SW480 (cell line): ENCODE data around the gene PTGES2.

Source experiments
- DNase-seq: peaks from one replicate; pipeline ENCODE4 v3.0.0-alpha.2; 2016; ENCODE audit warnings: low spot score

The PTGES2 gene

DNA sequence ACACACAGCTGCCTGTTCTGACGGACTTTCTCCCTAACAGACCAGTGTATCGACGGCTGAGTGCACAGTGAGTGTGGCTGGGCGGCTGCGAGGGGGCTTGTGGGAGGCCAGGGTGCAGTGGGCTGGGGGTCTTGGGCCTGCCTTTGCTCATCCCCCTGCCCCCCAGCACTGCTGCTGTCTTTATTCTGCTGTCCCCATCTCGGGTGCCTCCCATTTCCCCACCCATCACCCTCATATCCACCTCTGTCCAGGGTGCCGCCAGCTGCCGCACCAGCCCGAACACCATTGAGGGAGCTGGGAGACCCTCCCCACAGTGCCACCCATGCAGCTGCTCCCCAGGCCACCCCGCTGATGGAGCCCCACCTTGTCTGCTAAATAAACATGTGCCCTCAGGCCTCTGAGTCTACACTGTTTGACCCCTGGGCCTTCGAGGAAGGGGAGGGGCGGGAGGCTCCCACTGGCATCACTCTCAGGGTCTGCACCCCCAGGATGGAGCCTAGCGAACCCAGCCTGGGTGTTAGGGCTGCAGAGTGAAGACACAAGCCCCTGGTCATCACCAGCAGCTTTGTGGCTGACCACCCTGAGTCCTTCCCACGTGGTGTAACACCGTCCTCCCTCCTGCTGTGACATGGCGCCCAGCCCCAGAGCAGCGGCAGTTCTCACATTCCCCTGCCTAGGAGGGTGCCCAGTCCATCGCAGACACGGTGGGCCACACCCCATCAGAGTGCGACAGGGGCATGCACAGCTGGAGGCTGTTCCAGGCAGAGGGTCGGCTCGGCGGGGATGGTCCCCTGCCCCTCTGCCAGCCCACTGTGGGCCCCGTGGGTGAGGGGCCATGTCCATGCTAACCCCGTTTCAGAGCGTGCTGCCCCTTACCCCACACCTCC, 25.8 kb upstream of the PTGES2 start:
- DNase-seq = no peak

DNA sequence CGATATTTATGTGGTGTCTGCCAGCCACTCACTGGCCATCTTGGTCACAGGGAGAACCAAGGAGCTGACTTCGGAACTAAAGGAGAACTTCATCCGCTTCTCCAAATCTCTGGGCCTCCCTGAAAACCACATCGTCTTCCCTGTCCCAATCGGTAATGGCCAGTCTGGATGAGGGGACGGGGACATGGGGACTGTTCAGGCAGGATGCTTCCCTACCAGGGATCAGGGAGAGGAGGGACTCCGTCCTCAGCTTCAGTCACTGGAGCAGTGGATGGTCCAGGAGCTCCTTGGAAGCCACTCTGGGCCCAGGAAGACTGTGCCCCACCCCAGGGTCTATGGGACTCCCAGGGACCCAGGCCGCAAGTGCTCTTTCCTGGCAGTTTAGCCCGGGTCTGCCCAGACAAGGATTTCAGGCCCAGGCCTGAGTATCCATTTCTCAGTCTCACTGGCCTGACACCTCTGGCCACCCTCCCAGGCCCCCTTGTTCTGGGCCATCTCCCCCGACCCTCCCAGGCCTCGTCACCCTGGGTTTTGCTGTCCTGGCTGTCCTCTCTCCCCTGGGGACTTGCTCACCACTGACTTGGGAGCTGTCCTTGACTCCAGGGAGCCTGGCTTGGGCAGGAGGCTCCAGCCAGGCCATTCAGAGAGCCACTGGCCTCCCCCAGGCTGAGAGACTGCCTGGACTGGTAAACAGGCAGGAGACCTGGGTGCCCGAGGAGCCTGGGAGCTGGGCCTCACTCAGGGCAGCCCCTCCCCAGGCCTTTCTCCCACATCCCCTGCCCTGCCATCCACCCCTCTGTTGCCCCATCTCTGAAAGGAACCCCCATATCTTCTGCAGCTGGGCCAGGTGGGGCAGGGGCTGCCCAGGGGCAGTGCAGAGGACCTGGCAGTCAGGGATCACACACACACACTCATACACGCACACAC, 24.9 kb upstream of the PTGES2 start:
- no peak for DNase-seq

DNA sequence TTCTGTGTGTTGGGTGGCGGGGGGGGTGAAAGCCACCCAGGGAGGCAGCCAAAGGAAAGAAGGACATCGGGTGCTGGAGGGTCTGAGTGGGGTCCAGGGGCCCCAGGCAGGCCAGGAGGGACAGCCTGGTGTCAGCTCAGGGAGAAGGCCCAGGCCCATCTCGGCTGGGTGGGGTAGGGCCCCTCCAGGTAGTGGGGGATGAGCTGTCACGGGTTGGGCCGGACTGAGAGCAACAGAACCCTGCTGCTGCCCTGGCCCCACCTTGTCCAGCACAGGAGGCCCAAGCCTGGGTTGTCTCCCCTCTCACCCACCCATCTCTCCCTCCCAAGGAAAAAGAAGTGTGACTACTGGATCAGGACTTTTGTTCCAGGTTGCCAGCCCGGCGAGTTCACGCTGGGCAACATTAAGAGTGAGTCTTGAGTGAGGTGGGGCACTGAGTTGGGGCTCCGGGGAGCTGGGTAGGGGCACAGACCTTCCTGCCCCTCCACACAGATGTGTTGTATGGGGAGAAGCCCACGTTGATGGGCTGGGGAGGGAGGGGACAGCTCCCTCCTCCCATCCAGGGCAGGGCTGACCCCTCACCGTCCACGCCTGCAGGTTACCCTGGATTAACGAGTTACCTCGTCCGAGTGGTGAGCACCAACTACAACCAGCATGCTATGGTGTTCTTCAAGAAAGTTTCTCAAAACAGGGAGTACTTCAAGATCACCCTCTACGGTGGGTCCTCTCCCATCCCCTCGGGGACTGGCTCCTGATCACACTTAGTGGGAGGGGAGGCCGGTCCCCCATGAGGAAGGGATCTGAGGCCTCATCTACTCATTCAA, 24.0 kb upstream of the PTGES2 start:
- no peak for DNase-seq

DNA sequence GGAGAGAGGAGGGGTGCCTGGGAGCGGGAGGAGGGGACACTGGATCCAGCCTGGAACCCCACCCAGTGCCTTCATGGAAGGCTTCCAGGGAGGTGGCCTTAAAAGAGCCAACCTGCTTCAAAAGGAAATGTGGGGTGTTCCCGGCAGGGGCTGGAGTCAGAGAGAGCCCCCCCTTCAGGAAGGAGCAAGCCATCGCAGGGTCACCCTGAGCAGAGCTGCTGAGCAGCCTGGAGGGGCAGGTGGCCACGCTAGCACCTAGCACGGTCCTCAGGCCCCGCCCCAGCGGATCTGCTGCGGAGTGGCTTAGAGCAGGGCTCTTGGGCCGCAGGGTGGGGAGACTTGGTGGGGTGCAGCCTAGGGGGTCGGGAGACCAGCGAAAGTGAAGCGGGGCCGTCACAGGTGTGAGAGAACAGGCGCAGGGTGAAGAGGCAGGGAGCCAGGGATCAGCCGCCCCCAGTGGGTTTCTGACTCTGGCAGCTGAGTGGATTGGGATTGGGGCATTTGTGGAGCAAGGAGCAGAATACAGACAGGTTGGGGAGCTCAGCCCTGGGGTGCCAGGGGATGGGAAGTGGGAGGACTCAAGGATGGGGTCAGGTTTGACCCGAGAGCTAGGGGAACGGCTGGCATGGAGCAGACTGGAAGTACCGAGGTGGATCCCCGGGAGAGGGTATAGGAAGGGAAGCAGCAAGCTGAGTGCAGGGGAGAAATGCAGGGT, 23.2 kb upstream of the PTGES2 start:
- peak; percentile 36 for DNase-seq

DNA sequence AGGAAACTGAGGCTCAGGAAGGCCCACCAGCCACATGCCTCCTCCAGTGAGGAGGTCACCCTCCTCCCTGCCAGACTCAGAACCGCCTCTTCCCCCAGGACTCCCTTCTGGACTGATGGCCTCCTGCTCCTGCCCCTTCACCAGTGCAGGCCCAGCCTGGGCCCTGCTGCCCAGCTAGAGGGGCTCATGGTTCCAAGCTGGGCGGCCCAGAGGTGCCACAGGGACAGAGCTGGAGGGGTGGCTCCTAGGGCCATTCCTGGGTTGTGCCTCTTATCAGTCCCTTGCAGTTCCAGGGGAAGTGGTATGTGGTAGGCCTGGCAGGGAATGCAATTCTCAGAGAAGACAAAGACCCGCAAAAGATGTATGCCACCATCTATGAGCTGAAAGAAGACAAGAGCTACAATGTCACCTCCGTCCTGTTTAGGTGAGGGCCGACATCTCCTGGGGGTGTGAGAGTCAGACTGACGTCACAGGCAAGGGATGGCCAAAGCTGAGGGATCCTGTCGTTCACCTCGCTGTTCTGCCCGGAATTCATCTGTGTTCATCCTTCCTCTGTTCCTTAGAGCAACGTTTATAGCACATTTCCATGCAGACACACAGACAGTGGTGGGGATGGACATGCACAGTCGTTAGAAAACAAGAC, 22.5 kb upstream of the PTGES2 start:
- no peak for DNase-seq

DNA sequence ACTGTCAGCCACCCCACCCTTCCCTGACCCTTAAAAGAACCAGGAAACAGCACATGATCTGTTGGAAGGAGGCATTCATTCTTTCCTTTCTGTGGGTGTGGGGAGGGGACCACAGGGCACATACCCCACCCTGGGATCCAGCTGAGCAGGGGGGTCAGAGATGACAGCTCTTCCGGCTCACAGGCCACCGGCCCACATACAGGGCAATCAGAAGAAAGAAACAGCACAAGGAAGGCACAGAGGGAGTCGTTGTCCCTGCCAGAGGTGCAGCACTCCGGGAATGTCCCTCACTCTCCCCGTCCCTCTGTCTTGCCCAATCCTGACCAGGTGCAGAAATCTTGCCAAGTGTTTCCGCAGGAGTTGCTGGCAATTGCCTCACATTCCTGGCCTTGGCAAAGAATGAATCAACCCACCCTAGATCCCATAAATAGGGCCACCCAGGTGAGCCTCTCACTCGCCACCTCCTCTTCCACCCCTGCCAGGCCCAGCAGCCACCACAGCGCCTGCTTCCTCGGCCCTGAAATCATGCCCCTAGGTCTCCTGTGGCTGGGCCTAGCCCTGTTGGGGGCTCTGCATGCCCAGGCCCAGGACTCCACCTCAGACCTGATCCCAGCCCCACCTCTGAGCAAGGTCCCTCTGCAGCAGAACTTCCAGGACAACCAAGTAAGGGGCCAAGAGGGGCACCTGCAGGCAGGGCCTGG, 21.6 kb upstream of the PTGES2 start, which contains the start of gene LCN2:
TSS of gene LCN2 (plus strand) at position 453 of the 701 bp plus-strand sequence. CDS start at position 526, 73 bp downstream.
- DNase-seq = peak; percentile 88

DNA sequence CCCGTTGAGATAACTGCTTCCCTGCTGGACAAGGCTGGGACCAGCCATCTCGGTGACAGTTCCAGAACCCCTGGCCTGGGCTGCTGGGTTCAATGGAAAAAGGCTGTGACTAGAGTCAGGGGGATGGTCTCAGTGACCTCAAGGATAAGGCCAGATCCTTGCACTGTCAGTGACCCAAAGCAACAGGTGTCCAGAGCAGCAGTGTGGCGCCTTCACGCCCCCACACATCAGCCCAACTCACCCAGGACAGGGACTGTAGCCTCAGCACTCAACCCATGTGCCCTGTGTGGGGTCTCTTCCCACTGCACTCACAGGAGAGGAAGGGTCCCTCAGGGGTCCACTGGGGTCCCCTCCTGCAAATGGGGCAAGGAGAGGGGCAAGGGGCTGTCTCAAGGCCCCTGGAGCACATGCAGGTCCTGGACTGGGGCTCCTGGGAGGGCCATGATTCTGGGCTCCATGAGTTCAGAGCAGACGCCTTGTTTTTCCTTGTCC, 21.0 kb upstream of the PTGES2 start:
- no peak for DNase-seq

DNA sequence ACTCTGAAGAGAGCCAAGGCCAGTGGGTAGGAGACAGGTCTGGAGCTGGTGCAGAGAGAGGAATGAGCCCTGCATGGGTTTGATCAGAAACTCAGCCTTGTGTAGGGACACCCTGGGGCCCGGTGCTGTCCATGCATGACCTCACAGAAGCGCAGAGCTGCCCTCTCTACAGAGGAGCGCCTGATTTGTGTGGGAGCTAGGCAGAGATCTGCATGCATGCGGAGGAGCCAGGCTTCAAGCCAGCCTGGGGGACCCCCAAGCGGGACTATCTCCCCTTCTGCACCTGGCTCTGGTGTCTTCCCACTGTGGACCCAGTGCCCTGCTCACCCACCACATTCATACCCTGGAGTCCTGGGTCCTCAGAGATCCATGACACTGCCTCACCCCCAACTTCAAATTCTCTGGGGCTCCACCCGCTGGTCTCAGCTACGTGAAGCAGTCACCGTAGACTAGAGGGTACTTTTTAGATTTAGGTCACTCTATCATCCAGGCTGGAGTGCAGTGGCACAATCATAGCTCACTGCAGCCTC, 19.1 kb upstream of the PTGES2 start:
- no peak for DNase-seq

DNA sequence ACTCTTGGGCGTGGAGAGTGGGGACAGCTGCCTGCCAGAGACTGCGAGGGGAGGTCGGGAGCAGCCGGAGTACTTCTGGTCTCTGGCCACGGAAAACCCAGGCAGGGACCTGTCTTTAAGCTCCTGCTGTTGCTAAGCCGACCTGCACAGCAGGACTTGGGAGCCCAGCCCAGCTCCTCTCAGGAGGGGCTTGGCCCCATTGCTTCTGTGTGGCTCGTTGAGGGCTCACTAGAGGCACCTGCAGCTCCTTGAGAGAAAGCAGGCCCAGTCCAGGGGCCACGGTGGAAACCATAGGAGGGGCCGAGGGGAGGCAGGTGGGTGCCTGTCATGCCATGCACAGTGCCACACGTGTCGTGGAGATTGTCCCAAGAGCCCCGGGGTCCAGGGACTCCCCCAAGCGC, 18.4 kb upstream of the PTGES2 start:
- DNase-seq = no peak

DNA sequence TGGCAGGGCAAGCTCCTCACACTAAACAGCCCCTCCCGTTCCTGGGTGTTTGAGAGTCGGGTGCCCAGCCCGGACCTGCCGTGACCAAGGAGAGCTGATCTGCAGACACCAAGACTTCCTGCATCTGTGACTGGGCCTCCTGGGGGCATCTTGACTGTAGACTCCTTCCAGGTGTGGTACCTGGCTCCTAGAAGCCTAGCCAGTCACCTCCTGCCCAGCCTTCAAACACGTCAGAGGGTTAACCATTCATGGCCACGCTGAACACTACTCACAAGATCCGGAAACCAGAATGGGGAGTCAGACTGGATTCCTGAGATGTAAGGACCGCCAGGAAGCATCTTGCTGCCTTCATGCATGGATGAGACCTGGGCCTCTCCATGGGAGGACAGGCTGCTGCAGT, 18.0 kb upstream of the PTGES2 start:
- DNase-seq = no peak

DNA sequence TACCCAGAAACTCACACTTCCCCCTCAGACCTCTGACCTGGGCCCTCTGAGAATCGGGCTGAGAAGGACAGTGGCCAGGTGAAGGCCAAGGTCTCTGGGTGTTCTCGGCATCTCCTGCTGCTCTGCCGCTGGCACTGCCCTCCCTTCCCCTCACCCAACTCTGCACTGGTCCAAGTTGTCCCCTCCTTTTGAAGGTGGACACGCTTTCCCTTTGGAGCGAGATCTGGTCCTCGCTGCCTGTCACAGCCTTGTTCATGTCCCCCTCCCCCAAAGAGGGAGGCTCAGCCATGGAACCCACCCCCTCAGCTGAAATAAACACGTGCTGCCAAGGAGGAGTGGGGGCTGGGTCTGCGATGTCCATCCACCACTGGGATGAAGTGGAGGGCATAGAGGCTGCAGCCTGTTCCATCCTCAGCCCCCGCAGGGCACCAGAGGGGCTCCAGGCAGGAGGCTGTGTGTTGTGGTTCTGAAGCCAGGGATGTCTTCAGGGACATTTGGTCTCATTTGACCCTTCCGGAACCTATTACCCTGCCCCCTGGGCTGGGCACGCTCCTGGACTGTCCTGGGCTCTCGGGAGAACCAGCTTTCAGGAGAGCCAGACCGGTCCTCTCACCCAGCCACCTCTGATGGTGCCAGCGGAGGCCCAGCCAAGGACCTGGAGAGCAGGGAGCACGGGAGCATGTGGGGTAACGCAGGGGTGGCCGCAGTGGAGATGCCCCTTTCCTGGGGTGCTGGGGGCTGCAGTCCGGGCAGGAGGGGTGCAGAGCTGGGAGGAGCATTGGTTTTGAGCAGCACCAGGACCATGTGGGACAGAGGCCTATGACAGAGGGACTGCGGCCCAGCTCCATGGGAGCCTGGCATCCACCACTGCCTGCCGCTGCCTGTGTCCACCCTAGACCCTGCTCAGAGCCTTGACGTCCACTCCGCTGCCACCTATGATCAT, 17.0 kb upstream of the PTGES2 start:
- no peak for DNase-seq

DNA sequence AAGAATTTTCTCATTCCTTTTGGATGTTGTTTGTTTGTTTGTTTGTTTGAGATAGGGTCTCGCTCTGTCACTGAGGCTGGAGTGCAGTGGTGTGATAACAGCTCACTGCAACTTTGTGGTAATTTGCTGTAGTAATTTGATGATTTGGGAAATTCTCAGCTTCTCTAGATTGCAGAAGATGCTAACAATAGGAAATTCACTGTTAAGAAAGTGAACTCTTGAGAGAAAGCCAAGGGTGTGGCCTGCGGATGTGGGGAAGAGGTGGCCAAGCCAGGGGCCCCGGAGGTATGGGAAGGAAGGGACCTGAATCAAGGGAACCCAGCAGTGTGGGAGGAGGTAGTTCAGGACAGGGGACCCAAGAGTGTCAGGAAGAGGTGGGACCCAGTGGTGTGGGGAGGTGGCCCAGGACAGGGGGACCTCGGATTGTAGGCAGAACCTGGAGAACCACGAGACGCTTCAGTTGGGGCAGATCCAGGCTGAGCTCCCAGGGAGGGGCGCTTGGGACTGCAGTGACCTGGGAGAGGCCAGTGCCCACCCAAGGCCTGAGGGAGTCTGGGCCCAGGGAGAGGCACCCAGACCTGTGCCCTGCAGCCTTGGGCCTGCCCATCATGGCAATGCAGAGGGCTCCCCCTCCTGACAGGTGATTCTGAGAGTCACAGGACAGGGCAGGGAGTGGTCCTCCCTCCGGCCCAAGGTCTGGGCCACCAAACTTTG, 16.2 kb upstream of the PTGES2 start:
- DNase-seq = peak; percentile 41

DNA sequence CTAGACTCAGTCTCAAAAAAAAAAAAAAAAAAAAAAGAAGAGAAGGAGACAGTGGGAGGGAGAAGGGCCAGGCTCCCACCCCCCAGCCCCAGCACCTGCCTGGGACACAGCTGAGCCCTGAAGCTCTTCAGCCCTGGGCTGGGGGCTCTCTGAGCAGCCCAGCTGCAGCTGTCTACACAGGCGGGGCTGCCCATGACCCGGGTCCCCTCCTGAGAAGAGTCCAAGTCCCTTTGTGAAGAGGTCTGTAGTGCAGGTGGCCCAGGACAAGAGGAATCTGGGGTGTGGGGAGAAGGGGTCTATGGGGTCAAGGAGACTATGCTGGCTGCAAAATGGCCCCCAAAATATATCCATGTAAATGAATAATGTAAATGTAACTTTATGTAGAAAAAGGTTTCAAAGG, 15.1 kb upstream of the PTGES2 start:
- no peak for DNase-seq

DNA sequence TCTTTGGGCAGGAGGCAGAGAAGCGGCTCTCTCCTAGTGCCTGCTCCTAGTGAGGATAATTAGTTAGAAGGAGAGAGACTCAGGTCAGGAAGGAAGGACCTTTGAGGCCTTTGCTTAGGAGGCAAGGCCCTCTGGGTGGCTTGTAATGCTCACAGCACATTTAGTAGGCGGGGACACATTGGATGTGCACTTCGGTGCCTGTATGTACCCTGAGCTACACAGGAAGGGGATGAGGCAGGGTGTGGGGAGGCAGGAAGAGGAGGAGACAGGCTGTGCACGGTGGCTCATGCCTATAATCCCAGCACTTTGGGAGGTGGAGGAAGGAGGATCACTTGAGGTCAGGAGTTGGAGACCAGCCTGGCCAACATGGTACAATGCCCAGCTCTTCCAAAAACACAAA, 14.5 kb upstream of the PTGES2 start:
- DNase-seq = no peak

DNA sequence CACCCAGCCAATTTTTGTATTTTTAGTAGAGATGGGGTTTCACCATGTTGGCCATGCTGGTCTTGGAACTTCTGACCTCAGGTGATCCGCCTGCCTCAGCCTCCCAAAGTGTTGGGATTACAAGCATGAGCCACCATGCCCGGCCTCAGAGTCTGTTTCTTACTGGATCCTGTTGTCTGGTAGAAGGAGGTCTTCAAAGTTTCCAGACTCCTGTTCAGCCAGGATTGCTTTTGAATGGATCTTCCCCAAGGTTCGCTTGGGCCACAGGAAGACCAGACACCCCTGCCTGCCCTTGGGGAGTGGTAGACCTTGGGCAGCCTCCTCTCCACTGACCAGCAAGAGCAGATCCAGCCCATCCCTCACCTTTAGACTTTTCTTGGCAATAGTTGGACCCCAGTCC, 14.1 kb upstream of the PTGES2 start:
- no peak for DNase-seq

DNA sequence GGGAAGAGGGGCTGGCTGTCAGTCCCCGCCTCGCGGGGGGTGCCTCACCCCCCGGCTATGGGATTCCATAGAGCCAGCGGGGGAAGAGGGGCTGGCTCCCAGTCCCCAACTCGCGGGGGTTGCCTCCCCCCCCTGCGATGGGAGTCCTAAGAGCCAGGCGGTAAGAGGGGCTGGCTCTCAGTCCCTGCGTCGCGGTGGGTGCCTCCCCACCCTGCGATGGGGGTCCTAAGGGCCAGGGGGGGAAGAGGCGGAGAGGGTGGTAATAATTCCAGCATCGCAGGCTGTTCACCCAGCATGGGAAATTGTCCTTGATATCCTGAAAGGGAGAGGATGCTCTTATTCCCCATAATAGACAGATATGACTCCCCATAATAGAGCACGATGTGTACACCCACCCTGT, 12.1 kb upstream of the PTGES2 start:
- DNase-seq = no peak

DNA sequence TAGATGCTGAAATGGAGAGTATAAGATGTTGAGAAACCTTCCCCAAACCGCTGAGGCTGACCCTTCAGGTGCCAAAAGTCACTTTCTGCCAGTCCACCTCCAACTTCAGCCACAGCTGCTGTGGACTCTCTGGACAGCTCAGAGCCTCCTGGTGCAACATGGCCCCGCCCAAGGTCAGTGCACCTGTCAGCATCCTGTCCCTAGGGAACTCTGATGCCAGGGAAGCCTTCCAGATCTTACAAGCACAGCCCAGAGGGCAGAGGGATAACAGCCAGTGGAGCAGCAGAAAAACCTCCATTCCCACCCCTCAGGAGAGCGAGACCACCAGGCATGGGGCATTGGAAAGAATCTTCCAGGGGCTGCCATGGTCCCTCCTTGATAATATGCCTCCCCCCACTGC, 10.5 kb upstream of the PTGES2 start:
- no peak for DNase-seq
